ENCODE data around the gene FBXW2.

DNA sequence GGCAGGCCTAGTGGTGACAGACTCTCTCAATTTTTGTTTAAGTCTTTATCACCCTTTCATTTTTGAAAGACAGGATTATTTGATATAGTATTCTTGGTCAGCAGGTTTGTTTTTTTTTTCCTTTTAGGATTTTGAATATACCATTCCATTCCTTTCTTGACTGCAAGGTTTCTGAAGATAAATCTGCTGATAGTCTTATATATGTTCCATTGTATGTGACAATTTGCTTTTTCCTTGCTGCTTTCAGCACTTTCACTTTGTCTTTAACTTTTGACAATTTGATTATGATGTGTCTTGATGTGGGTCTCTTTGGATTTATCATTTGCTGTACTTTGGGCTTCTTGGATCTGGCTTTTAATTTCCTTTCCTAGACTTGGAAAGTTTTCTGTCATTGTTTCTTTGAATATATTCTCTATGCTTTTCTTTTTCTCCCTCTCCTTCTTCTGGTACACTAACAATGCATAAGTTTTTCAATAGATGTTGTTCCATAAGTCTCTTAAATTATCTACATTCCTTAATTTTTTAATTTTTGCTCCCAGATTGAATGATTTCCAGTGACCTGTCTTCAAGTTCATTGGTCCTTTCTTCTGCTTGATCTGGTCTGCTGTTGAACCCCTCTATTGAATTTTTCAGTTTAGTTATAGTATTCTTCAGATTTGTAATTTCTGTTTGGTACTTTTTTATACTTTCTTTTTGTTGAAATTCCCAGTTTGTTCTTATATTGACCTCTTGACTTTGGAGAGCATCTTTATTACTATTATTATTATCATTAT is 14.6 kb upstream of the FBXW2 start:
- TF ChIP-seq POLR2A (IDR thresholded peaks at IDR 0.05; ENCODE audit: low read length) (no peak), GATA1 (IDR thresholded peaks at IDR 0.05; ENCODE audit: low read depth, low read length) (no peak)

Data from erythroblast (primary cell).